ENCODE data around the gene PLEKHA1.

The PLEKHA1 gene

GRCh38 chr10:122454603-122455080 is 80.1 kb downstream of the PLEKHA1 start, which contains the start of gene ARMS2:
Gene ARMS2, plus strand, starts transcription at chr10:122454653. Its CDS starts 75 bp downstream, at chr10:122454728.
- H3K27ac ChIP-seq = no peak within 1 kb of the TSS
- TF ChIP-seq ZFX (IDR thresholded peaks at IDR 0.05; ENCODE audit: borderline replicate concordance) (no peak), CTCF (IDR thresholded peaks at IDR 0.05) (no peak)

GRCh38 chr10:122455376-122456079 is 81.0 kb downstream of the PLEKHA1 start:
- no peak overlapping the region for H3K27ac ChIP-seq
- TF ChIP-seq ZFX (IDR thresholded peaks at IDR 0.05; ENCODE audit: borderline replicate concordance) = no peak
- TF ChIP-seq CTCF (IDR thresholded peaks at IDR 0.05) = no peak

GRCh38 chr10:122457934-122458333 is 83.4 kb downstream of the PLEKHA1 start:
- TF ChIP-seq CTCF (IDR thresholded peaks at IDR 0.05) (no peak), ZFX (IDR thresholded peaks at IDR 0.05; ENCODE audit: borderline replicate concordance) (no peak)

GRCh38 chr10:122458693-122459092 is 84.2 kb downstream of the PLEKHA1 start:
- TF ChIP-seq CTCF (IDR thresholded peaks at IDR 0.05) (no peak), ZFX (IDR thresholded peaks at IDR 0.05; ENCODE audit: borderline replicate concordance) (no peak)
- H3K27ac ChIP-seq = no peak overlapping the region

More at GRCh38 chr10:122457934-122458333, 83.4 kb downstream of the PLEKHA1 start:
- H3K27ac ChIP-seq = no peak overlapping the region

GRCh38 chr10:122459561-122460273 is 85.2 kb downstream of the PLEKHA1 start:
- no peak overlapping the region for H3K27ac ChIP-seq
- TF ChIP-seq CTCF (IDR thresholded peaks at IDR 0.05) (no peak), ZFX (IDR thresholded peaks at IDR 0.05; ENCODE audit: borderline replicate concordance) (no peak)

GRCh38 chr10:122460891-122461293 is 86.4 kb downstream of the PLEKHA1 start:
- TF ChIP-seq CTCF (IDR thresholded peaks at IDR 0.05) (no peak), ZFX (IDR thresholded peaks at IDR 0.05; ENCODE audit: borderline replicate concordance) (no peak)
- H3K27ac ChIP-seq = no peak overlapping the region

GRCh38 chr10:122461367-122461728 is 86.8 kb downstream of the PLEKHA1 start, which contains the start of gene HTRA1:
Gene HTRA1, plus strand, starts transcription at chr10:122461553. Its CDS starts 100 bp downstream, at chr10:122461653.
- H3K27ac ChIP-seq = no peak within 1 kb of the TSS
- TF ChIP-seq ZFX (IDR thresholded peaks at IDR 0.05; ENCODE audit: borderline replicate concordance) (no peak), CTCF (IDR thresholded peaks at IDR 0.05) (no peak)
